NCI-H446 treated with DMSO at 0.1 percent for 48 hours (cell line): ENCODE results near the gene CCDC93.
"Not testable (repeated sequence)": the region's sequence is repeated elsewhere in the genome, so short reads cannot be mapped to it uniquely, and the experiment has no call there.

ENCODE experiments used
- DNase-seq: peaks from one replicate; lab custom pipeline; 2025; lab: John Stamatoyannopoulos, UW

The CCDC93 gene

GRCh38 chr2:117956036-117956796 lies 57.7 kb downstream of the CCDC93 start:
- no peak for DNase-seq

DNA sequence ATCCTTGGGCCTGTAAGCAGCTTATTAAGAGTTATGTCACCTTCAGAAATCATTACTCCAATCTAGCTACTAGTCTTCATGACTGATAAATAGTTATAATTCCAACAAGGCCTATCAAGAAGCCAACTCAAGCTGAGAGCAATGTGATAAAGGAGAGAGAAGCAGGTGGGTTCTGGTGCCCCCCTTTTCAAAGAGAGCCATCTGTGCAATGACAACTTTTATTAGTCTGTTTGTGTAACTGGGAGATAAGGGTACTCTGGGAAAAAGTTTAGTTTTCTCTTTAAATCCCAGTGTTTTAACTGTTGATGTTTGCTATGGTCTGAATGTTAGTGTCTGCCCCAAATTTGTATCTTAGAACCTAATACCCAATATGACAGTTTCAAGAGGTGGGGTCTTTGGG lies 60.6 kb downstream of the CCDC93 start:
- DNase-seq: no peak

DNA sequence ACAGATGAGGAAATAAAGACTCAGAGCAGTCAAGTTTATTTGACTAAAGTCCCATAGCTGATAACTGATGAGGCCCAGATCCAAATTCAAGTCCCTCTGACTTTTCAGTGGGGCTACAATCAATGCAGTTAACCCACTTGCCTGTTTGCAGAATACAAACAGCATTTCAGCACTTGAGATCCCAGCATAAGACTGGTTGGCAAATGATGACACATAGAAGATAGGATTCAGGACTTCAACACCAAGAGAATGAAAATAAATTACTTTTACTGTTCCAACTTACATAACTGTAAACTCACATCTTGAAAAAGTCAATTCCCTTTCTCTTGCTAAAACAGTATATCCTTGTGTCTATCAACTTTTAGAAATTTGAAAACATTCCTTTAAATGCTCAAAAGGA lies 61.2 kb downstream of the CCDC93 start:
- DNase-seq: no peak

DNA sequence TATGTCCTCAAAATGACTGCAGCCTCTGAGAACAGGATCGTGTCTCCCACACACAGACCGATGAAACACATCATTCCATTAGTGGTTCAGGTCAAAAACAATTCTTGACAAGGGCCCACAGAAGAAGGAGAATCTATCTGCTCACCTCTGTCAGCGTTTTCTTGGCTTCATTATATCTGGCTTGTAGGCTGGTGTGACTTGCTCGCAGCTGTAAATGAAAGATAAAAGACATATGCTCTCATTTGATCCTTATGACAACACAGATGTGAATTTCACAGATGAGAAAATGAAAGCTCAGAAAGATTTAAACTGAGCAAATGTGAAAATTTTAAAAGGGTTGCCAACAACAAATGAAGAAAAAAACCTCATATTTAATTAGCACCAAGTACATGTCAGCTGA lies 61.6 kb downstream of the CCDC93 start:
- DNase-seq: no peak

DNA sequence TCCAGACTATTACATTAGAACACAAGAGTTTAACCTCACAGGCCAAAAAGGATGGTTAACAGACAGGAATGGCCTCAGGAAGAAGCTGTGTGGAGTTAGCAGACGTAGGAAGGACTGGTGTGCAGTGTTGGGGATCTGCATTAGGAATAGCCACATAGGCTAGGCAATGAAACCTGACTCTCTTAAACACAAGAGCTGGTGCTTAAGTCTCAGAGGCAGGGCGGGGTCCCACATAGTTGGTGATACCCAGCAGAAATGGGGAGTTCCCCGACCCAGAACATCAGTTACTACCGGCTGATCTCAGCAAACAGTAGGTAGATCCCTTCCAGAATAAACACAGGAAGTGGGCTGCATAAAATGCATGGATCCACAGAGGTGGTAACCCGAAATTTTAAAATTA lies 64.1 kb downstream of the CCDC93 start:
- no peak for DNase-seq

- DNase-seq: no peak
These were observed 65.3 kb downstream of the CCDC93 start for GRCh38 chr2:117948615-117949014.

- no peak for DNase-seq
These were observed 68.6 kb downstream of the CCDC93 start for GRCh38 chr2:117945296-117945695.

GRCh38 chr2:117944816-117945215 lies 69.1 kb downstream of the CCDC93 start:
- DNase-seq: no peak

DNA sequence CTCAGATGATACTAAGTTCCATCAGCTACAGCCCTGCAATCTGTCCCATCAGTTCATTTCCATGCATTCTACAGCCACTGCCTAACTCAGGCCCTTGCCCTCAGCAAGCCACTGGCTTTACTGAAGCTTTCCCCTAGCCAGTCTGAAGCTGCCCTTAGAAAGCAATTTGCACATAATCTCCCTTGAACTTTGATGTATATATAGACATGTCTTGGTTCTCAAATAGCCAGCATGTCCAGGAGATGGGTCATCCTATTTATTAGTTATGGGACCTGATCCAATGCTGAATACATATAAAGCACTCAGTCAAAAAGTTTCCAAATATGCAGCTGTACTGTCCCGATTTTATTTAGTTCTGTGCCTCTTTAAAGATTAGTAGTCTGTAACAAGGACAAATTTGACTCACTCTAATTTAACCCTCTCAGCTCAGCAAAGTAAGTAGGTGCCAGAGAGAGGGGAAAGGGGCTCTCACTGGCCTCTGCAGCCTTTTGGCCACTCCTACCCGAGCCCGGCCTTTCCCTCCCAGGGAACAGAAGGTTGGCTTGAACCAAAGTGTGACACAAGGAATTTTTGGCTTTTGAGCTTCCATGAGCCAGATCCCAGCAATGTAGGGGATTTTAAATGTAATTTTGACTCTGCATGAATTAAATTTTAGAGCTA lies 70.7 kb downstream of the CCDC93 start:
- DNase-seq: no peak

DNA sequence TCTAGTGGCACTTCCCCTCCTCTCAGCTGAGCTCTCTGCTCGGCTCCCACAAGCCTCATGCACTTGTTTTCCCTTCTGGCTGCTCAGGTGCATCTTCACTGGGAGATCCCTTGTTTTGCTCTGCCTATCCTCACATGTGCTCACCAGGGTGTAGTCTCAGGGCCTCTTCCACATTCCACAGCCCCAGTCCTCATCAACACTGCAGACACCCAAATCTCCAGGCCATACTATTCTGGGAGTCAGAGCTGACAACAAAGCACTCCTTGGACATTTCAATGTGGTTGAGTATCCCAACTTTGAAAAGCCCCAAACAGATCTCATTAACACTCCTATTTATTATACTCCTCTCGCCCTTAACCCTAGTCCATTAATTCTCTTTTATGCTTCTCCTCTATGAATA lies 71.3 kb downstream of the CCDC93 start:
- DNase-seq: no peak

- DNase-seq: no peak
These were observed 72.2 kb downstream of the CCDC93 start for GRCh38 chr2:117941693-117942092.

DNA sequence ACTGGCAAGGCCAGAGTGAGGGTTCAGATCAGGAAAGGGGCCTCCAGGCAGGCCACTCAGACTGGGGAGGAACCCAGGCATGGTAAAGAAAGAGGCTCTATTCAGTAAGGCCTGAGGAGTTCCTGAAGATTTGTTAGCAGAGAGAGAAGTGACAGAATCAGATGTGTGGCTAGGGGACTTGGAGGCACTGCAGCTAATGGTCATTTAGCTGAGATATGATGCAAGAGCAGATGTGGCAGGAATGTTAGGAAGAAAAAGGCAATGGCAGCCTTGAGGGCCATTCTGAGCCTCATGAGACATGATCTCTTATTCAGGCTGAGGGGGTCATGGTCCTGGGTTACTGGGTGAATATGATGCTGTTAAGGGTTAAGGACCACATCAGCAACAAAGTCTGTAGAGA lies 73.4 kb downstream of the CCDC93 start:
- no peak for DNase-seq

DNA sequence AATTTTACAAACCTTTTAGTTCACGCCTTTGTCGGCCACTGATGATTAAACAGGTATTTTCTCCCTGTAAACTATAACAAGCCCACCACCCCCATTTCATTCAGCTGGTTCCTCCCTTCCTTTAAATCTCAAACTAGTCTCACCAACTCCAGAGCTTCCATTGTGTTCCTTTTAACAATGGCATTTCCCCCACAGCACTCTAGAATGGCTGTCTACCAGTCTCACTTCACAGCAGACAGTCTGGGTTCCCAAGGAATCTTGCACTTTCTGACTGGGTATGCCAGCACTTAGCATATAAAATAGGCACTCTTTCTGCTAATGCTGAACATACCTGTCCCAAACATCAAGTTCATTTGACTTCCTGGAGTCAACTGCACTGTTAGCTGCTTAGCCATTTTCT lies 75.3 kb downstream of the CCDC93 start:
- no peak for DNase-seq

GRCh38 chr2:117936871-117937428 lies 76.9 kb downstream of the CCDC93 start:
- DNase-seq: no peak

DNA sequence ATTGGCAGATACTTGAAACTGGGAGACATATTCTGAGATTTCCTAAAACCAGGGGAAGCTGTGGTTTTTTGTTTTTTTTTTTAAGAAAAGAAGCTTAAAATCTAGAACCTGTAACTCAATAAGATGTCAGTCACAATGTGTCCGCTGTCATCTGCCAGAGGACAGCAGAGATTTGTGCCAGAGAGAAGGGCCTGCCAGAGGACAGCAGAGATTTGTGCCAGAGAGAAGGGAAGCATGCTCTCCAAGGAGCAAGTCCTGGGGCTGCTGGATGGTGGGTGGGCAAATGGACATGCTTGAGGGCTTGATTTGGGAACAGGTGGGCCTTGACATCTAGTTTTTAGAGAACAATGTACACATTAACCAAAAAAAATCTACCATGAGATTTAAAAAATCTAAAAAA lies 77.9 kb downstream of the CCDC93 start:
- DNase-seq: no peak

- DNase-seq: no peak
These were observed 78.4 kb downstream of the CCDC93 start for GRCh38 chr2:117935456-117935855.

DNA sequence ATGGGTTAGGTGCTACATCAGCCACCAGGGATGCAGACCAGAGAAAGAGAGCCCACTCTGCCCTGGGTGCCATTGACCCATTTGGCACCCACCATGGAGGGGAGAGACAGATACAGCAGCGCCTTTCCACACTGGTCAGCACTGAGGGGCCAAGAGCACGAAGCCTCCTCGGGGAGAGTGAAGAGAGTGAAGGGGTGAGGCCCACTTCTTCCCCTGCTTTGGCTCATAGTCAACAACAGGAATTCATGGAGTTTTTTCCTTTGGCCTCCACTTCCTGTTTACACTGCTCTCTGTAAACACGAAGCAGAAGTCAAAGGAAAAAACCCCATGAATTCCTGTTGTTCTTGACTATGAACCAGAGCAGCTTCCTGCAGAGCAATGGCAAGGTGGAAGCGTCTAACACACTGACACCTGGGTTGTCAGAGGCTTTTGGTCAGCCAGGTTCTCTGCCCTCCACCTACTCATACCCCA lies 80.0 kb downstream of the CCDC93 start:
- no peak for DNase-seq

- DNase-seq: no peak
These were observed 81.9 kb downstream of the CCDC93 start for GRCh38 chr2:117931978-117932377.

DNA sequence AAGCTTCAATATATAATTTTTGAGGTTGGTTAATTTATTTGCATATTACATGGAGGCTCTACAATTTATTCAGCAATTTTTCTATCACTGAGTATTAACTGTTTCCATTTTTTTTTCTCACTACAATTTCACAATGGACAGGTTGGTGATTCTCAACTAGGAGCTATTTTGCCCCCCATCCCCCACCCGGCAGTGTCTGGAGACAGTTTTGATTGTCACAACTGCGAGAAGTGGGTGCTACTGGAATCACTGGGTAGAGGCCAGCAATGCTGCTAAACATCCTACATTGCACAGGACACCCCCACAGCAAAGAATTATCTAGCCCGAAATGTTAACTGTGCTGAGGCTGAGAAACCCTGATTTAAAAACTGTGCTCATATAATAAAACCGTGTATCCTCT lies 82.6 kb downstream of the CCDC93 start:
- no peak for DNase-seq

GRCh38 chr2:117930775-117931174 lies 83.1 kb downstream of the CCDC93 start:
- no peak for DNase-seq

- not testable (repeated sequence) for DNase-seq
These were observed 90.4 kb downstream of the CCDC93 start for GRCh38 chr2:117923471-117923870.

GRCh38 chr2:117921520-117921919 lies 92.3 kb downstream of the CCDC93 start:
- DNase-seq: no peak

DNA sequence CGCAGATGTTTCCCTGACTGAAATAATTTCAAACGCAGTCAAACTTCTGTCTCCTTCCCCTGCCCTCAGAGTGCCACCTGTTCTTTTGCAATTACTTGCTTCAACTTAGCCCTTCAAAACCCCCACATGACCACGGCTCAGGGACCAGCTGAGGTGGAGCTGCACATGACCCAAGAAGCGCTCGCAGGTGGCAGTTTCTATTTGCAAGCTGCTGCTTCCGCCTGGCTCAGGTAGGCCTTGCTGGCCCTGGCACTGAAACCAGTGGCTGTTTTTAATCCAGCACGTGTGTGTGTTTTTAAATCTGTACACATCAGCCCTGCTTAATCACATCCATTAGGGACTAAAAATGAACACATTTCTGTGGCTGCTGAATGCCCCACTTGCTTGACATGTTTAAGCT lies 95.3 kb downstream of the CCDC93 start:
- DNase-seq: no peak
